M059J (cell line): ENCODE results near the gene TMEM198. TPM values are rescaled to one million over a fixed set of nuclear protein-coding genes. Genes with fewer than 3 reads are reported as not detected.

Experiments
- DNase-seq: peaks from one replicate; pipeline ENCODE4 v3.0.0-alpha.2; 2012; ENCODE audit warnings: low read depth
- total RNA-seq: library from RNA; depleted of rRNA; stranded (reverse); fragments of >200 nt; shearing (Covaris generic); gene quantifications from 2 replicates; pipeline ENCODE4 v1.2.3, GENCODE V29; 2014

Gene TMEM198
- total RNA-seq, 1 experiment from 2014 or later, result 3.5 TPM

DNA sequence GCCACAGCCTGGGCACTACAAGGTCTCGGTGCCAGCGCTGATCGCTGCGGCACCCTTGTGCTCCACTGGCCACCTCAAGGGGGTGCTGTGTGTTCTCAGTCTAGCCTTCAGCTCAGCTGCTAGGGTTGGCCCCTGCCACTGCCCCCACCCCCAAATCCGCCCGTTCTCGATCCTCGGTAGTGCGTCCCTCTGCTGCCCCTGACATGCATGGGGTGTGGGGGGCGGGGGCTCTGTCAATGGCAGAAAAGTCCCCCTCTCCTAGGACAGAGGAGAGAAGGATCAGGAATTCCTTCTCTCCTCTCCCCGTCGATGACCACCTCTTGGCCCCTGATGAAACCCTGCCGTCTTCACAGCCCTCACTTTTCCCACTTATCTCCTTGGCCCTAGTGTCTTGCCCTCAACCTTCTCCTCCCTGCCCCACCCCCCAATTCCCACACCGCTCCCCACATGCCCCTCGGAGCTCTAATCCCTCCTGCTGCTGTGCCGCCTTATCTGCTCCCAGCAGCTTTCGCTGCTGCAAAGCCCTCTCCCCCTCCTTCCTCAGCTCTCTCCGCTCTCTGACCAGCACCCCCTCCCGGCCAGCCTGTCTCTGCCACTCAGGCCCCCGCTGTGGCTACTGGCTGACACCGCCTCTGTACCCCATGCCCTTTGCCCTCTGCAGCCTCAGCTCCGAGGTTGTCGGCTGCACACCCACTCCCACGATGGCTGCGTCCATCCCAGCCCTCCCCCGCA is 33.9 kb upstream of the TMEM198 start:
- peak; percentile 51 for DNase-seq

DNA sequence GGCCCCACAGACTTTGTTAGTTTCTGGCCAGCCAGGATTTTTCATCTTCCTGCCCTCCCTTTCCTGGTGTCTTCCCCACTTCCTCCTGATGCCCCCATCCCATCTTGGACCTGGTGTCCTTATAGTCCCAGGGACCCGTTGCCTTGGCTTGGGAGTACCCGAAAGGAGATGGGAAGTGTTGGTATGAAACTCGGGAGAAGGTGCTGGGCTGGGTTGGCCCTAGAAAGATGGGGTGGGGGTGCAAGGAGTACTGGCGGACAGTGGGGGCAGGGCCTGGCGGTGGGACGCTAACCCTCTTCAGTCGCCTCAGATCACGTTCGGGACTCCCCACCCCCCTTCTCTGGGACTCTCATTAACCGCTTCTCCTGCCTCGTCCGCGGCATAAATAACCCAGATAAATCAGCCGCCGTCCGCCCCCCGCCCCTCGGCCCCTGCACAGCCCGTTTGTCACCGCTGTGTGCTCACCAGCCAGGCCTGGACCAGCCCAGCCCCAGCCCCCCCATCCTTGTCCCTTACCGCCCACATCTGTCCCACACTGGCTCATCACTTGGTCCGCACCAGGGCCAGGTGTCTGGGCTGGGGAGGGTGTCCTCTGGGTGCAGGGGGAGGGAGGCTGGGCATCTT is 33.2 kb upstream of the TMEM198 start:
- DNase-seq, result no peak

DNA sequence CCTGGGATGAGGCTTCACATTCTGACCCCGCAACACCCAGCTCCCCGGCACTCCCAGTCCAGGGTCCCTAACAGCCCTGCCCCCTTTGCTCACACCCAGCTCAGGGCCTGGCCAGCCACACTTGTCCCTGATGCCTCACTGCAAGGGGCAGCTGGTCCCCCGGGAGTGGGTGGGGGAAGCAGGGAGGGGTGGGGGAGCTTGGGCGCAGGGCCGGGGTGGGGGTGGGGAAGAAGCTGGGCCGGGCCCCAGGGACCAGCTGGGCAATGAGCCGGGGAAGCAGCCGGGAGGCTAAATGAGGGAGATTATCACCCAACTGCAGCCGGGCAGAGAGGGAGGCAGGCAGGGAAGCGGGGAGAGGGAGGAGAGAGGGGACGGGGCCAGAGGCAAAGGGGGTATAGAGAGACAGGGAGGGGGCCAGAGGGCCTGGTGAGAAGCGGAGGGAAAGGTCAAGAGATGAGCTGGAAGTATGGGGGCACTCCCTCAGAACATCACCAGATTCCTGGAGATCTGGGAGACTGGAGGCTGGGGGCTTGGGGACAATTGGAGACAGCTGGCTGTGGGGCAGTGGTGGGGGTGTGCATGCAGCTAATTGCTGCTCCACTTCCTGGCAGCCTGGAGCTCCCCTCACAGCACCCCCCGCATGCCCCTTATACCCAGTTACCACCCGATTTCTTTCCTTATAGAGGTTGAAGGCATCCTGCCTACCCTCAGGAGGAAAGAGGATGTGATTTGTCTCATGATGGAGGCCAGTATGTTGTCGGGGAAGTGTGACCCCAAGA is 32.1 kb upstream of the TMEM198 start:
- no peak for DNase-seq

DNA sequence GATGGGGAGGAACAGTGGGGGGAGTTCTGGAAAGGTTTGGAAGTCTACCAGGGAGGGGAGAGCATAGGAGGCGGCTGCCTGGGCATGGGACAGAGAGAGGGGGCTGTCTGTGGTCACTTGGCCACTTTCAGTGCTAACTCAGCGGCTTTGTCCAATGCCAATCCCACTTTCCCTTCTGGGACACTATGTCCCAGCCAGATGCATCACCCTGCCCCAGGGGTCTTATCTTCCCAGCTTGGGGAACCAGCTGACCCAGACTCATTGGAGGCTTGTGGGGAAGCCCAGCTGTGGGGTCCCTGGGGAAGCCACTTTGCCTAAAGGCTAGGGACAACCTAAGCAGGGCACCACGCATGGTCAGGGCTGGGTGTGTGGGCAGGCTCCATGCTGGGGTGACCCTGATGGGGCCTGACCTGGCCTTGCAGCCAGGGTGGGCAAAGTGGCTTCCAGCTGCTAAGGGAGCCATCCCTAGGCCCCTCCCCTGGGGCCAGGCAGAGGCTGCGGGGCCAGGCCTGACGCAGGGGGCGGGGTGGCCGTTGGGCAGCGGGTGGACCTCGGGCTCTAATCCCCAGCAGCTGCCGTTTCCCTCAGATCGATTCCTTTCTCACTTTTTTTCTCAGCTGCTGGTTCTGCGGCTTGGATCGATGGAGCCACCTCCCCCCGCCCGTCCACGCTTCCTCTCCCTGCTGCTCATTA is 31.2 kb upstream of the TMEM198 start:
- DNase-seq, result no peak

DNA sequence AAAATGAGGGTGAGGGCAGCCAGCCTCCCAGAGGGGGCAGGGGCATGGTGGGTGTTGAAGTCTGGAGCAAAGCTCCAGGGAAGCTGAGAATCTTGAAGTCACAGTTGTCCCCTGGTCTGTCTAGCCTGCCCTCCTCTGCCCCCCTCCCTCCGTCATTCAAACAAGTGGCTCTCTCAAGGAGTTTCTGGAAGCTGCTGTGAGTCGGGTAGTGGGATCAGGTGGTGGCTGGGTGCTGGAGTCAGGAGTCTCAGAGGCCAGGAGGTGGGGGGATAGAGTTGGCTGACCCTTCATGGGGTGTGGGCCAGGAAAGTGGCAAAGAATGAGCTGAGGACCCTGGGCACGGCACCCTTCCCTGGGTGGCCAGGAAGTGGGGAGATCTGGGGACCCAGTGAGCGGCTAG is 30.0 kb upstream of the TMEM198 start:
- no peak for DNase-seq

DNA sequence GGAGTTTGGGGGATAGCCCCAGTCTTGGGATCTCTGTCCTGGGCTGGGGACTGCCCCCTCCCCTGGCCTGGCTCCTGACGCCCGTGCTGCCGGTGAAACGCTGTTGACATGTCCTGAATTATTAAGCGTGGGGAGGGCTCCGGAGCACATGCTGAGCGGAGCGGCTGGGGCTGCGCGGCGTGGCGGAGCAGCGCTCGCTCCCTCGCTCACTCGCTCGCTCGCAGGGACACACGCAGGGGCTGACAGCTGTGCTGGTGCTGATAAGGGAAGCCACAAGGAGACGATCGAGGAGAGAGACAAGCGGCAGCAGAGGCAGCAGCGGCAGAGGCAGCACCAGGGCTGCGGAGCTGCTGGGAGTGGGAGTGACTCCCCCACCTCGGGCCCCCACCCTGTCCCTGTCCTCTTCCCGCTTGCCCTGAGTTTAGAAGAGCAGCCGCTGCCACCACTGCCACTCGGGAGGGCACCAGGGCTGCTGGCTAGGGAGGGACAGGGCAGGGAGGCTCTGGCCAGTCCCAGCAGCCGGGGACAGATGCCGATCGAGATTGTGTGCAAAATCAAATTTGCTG is 29.5 kb upstream of the TMEM198 start, which contains the start of gene ASIC4:
Gene ASIC4, plus strand, starts transcription at position 287 of the 566 bp plus-strand sequence. Its CDS starts 243 bp downstream, at position 530.
- no peak for DNase-seq

DNA sequence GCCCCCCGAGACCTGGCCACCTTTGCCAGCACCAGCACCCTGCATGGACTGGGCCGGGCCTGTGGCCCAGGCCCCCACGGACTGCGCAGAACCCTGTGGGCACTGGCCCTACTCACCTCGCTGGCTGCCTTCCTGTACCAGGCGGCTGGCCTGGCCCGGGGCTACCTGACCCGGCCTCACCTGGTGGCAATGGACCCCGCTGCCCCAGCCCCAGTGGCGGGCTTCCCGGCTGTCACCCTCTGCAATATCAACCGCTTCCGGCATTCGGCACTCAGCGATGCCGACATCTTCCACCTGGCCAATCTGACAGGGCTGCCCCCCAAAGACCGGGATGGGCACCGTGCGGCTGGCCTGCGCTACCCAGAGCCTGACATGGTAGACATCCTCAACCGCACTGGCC is 29.0 kb upstream of the TMEM198 start:
- no peak for DNase-seq

DNA sequence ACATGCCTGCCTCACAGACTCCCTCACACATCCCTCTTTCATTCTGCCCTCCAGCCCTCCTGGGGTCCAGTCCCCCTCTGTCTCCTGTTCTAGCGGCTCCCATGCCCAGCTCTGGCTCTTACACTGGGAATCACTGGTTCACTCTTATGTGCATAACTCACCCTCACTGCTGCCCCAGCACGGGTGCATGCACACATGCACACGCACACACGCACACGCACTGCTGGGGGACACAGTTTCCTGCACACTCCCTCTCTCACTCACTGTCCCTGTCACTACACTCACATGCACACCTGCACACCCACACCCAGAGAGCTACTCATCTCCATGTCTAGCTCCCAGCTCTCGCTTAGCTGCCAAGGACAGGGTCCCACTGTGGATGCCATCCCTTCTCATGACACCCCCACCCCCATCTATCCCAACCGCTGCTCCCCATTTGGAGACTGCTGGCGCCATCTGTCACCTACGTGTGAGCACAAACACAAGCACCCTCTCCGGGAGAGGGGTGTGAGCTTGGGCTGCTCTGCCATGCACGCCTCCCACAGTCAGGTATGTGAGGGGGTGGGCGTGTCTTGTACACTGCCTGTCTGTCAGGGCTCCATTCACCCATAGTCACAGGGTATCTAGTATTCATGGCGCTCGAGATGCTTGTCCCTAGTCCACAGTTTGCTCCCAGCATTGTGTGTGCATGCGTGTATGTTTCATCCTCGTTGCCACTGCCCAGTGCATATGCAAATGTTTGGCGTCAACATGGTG is 27.8 kb upstream of the TMEM198 start:
- DNase-seq, result no peak

DNA sequence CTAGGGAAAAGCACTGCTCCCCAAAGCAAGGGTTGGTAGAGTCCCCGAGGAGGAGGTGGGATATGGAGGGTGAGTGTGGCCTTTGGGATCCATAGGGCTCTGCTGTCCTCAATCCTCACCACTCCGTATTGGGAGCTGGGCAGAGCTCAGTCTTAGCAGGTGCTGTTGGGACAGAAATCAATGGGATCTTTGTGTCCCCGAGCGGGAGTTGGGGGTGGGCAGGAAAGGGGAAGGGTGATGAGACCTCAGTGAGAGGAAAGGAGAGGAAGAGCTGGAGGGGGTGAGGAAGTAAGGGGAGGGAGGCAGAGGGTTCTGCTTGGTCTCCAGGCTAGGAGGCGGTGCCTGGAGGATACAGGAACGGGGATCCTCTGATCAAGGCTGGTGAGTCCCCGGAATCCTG is 26.9 kb upstream of the TMEM198 start:
- DNase-seq, result no peak

DNA sequence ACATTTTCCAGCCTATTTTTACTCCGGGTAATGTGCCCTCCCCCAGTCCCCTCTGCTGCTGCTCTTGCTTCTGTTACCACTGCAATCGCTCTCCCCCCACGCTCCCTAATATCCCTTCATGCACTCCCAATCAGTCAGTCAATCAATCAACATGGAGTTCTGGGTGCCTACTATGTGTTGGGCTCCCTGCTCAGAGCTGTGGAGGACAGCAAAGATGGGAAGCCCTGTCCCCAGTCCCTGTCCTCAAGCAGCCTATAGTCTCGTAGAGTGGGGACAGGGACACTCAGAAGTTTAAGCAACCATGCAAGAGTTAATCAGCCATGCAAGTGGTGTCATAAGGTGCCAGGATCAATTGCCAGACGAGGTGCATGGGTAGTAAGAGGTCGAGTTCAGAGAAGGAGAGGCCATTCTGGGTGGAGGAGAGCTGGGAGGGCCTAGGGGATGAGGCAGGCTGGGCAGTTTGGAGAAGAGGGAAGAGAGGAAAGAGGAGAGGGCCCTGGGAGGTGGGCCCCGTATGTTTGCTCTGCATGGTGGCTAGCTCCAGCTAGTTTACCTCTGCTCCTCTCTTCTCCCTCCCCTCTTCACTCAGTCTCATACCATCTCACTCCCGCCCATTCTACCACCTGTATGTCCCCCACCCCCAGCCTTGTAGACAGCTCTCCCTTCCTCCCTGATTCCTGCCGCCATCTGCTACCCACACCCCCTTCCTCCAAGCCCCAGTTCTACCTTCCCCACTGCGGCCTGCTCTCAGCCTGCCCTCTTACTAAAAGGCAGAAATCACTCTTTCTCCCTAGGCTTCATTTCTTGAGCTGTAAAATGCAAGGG is 25.7 kb upstream of the TMEM198 start:
- no peak for DNase-seq

DNA sequence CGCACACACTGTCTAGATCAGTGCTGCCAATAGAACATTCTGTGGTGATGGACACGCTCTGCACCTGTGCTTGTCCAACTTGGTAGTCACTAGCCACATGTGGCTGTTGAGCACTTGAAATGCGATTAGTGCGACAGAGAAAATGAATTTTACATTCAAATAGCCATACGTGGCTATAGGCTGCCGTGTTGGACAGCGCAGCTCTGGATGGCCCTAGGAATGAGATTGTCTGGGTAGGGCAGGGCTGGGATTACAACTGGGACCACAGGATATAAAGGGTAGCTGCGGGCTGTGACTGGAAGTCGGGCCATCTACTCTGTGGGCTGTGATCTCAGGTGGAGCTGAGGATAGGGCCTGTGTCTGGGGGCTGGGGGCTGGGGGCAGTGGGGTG is 24.3 kb upstream of the TMEM198 start:
- DNase-seq, result no peak

DNA sequence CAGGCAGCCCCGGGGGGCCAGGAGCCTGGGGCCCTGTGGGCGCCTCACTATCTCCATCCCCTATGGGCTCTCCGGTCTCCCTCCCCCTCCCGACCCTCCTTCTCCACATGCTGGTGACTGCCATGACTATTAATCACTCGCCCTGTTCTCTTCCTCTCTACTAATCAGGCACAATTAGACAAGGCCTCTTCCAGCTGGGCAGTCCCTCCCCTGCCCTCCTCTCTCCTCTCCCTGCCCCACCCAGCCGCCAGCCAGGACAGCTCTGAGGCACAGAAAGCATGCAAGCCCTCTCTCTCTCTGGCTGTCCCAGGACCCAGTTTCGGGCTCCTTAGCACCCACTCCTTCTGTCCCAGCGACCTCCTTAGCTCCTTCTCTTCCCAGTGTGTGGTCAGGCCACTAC is 23.7 kb upstream of the TMEM198 start:
- no peak for DNase-seq

DNA sequence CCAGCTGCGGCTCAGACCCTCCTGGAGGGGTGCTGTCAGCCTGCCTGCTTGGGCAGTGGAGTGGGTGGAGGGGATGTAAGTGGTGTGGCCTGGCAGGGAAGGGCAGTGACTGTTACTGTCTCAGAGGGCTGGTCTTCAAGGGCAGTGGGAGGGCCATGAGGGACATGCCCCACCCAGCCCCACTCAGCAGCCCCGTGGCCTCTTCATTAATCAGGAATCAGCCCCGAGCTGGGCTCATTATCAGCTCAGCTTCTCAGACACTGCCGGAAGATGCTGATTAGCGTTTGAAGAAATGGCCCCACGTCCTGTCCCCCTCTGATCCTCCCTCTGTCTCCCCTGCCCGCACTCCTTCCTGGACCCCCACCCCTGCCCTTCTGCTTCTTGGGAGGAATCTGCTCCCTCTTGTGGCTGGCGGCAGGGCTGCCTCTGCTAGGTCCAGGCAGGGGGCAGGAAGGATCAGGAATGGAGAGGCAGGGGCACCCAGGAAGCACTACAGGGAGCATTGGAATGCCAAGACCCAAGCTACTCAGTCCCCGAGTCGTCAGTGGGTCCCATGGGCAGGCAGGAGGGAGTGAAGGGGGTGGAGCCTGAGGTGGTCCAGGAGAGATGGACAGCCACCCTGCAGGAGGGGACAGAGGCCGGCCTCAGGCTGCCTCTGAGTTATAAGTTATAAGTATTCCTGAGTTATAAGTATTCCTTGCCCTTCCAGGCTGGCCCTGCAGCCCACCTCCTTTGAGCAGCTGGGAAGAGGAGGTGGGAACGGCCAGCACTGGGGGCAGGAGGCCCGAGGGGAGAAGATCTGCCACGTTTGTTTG is 22.6 kb upstream of the TMEM198 start:
- DNase-seq, result peak; percentile 52

DNA sequence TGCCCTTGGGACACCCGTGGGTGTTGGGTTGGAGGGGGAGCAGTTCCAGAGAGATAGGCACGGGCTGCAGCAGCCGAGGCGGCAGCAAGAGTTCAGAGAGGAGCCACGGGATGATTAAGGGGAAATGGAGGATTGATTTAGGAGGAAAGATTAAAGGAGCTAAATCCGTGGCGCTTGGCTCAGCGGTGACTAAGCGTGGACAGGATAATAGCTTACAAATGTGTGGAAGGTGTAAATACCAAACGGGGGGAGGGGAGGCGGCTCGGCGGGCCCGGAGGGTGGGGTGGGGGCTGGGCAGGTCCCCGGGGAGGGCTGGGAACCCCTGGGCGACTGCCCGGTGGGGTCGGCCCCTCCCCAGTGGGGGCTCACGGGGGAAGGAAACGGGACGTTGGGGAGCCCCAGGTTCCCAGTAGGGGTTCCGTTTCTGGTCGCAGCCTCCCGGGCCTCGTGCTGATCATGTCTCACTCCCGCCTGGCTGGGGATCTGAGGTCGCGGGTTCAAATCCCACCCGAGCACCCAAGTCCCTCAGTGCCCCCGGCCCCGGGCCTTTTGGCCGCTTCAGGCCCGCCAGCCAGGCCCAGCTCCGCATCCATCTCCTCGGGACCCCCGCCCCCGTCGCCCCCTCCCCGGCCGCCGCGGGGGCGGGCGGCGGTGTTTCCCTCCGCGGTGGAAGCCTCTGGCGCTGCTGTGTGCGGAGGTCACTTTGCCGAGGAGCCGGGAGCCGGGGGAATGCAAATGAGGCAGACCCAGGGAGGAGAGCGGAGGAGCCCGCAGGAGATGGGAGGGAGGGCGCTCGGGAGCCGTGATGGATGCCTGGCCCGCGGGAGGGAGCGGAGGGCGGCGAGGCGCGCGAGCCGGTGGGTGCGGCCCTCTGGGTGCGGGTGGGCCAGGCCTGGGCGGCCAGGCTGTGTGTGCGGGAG is 21.5 kb upstream of the TMEM198 start:
- DNase-seq, result peak; percentile 77

DNA sequence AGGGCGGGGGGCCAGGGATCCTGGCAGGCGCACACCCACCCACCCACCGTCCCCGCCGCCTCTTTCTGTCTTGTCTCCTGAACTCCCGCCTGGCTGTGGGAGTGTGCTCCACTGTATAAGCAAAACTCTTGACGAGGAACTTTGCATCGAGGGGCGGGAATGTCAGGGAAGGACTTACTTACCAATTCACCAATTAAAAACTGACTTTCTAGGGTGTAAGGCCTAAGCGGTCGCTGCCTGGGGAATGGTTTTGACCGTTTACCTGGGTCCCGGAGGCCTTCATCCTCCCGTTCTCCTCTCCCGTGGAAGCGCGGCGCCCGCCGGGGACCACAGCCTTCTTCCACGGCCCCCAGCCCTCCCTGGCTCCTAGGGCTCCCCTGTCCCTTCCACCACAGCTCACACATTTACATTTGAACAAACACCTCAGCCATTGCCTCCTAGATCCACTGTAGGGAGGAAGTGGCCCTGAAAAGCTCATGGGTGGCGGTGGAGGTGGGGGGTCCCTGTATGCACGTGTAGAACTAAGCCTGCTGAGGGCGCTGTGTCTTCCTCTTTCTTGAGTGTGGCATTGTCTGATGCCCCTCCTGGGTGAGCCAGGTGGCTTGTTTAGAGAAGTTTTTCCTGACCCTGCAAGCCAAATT is 20.7 kb upstream of the TMEM198 start:
- DNase-seq, result no peak

DNA sequence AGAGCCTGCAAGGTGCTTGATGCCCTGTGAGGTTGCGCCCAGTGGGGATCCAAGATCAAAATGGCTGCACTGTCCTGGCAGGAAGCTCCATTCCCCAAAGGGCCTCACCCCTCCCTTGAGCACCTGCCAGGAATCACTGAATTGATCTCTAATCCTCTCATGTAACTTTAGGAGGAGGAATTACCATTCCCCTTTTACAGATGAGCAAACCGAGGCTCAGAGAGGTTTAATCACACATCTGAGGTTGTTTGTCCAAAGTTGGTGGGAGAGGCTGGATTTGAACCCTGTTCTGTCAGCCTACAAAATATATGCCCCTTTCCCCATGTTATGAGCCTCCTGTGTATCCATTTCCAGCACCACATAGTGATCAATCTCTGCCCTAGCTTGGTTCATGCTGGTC is 19.0 kb upstream of the TMEM198 start:
- no peak for DNase-seq

DNA sequence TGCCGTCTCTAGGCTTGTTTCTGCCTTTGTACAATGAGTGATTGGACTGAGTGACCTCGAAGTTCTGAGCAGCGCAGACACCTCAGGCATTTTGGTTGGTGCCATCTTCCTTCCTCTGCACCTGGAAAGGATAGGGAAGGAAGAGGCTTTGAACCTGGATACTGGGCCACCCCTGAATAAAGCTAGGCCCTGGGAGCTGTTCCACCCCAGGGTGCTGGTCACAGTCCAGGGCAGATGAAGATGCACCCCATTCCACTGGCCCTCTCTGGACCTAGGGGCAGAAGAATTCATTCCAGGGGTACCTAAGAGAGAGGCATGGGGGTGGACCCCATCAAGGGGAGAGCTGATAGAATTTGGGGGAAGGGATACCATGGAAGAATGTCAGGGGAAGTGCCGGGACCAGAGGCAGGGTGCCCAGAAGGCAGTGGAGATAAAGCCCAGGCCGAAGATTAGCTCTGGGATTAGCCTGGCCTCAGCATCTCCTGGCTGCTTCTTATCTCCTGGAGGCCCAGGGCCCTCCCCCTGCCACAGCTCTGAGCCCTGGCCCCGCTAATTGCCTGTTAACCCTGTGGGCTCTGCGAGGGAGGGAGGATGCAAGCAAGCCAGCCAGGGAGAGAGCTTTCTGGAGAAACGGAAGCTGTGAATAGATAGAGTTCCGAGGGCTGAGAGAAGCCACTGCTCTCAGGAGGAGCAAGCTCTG is 18.1 kb upstream of the TMEM198 start:
- DNase-seq, result no peak
